Measurements from ENCODE around the gene KCNMA1. TPM values are rescaled to one million over a fixed set of nuclear protein-coding genes. Genes with fewer than 3 reads are reported as not detected.
"Not testable (repeated sequence)": the region's sequence is repeated elsewhere in the genome, so short reads cannot be mapped to it uniquely, and the experiment has no call there.

The KCNMA1 gene
- total and polyA plus RNA-seq, 2 donors (not counting 1 experiment from before 2014, with no cell fraction given), result 0.82 to 3.1 TPM

- CTCF ChIA-PET, result no interaction called here
- WGBS (ENCODE audit: insufficient coverage), result 91% methylated on average over 3 of the region's 3 CpGs
- Mint-ChIP-seq H3K27me3 (no peaks in the 10 kb centered on the region), H3K4me1 (no peaks in the 10 kb centered on the region), H3K9me3 (ENCODE audit: insufficient read depth) (no peaks in the 10 kb centered on the region), H3K27ac (no peak overlapping the region), H3K4me3 (no peak overlapping the region)
- no peak for DNase-seq
- H2AFZ ChIP-seq (ENCODE audit: insufficient read depth, low read depth, low read length, poor library complexity, severe bottlenecking), result no peak overlapping the region
- no peaks in the 10 kb centered on the region for H4K20me1 ChIP-seq (ENCODE audit: control insufficient read depth, insufficient read depth, low read length, poor library complexity, severe bottlenecking)
- no peak overlapping the region for H3K27ac ChIP-seq (ENCODE audit: low read length in 2 of 2)
- H3K4me2 ChIP-seq (replicated peaks; ENCODE audit: low read depth, low read length, poor library complexity, severe bottlenecking), result no peak overlapping the region
- H3K36me3 ChIP-seq (replicated peaks in 1 of 2; ENCODE audit: control extremely low read depth in 1 of 2, control insufficient read depth in 1 of 2, extremely low read depth in 1 of 2, insufficient read depth in 2 of 2, low read length in 1 of 2), result no peaks in the 10 kb centered on the region
- H3K27me3 ChIP-seq (replicated peaks in 1 of 4; ENCODE audit: control extremely low read depth in 1 of 4, control insufficient read depth in 3 of 4, insufficient read depth in 4 of 4, low read length in 3 of 4), result no peaks in the 10 kb centered on the region
- no peaks in the 10 kb centered on the region for H3K79me2 ChIP-seq (ENCODE audit: control insufficient read depth, insufficient read depth, low read length)
- ATAC-seq (ENCODE audit: low read depth), result no peak
- no peak overlapping the region for H3K4me3 ChIP-seq (ENCODE audit: control extremely low read depth in 1 of 5, extremely low read depth in 1 of 5, insufficient read depth in 1 of 5, low read depth in 2 of 5, low read length in 4 of 5)
- peaks cover 0 to 2% (median 0%) of the 10 kb centered on the region in 3 donors for H3K9me3 ChIP-seq (ENCODE audit: control extremely low read depth in 1 of 3, control insufficient read depth in 2 of 3, insufficient read depth in 1 of 3, low read length in 2 of 3)
- H3K9ac ChIP-seq (ENCODE audit: low read length), result no peak overlapping the region
- POLR2A ChIA-PET, result no interaction called here
- no peaks in the 10 kb centered on the region for H3K4me1 ChIP-seq (ENCODE audit: control insufficient read depth in 2 of 2, insufficient read depth in 2 of 2, low read length in 2 of 2)
- intact Hi-C loops (cut with micrococcal nuclease), result no loop called here
- TF ChIP-seq EZH2 (IDR thresholded peaks at IDR 0.05; ENCODE audit: borderline replicate concordance, insufficient read depth, low read depth, low read length, poor library complexity, severe bottlenecking) (no peak), CTCF (IDR thresholded peaks at IDR 0.05) (no peak)
Measured at GRCh38 chr10:77574438-77574837, 63.2 kb downstream of the KCNMA1 start.

- WGBS (ENCODE audit: insufficient coverage), result 100% methylated on average over 2 of the region's 4 CpGs
- H3K9ac ChIP-seq (ENCODE audit: low read length); POLR2A ChIA-PET; H3K9me3 ChIP-seq (ENCODE audit: control extremely low read depth in 1 of 3, control insufficient read depth in 2 of 3, insufficient read depth in 1 of 3, low read length in 2 of 3); DNase-seq; H3K27ac Mint-ChIP-seq; H3K4me3 ChIP-seq (ENCODE audit: control extremely low read depth in 1 of 5, extremely low read depth in 1 of 5, insufficient read depth in 1 of 5, low read depth in 2 of 5, low read length in 4 of 5); H3K36me3 ChIP-seq (replicated peaks in 1 of 2; ENCODE audit: control extremely low read depth in 1 of 2, control insufficient read depth in 1 of 2, extremely low read depth in 1 of 2, insufficient read depth in 2 of 2, low read length in 1 of 2); H3K79me2 ChIP-seq (ENCODE audit: control insufficient read depth, insufficient read depth, low read length); H3K27me3 Mint-ChIP-seq; H3K4me2 ChIP-seq (replicated peaks; ENCODE audit: low read depth, low read length, poor library complexity, severe bottlenecking); intact Hi-C loops (cut with micrococcal nuclease); CTCF ChIA-PET; ATAC-seq (ENCODE audit: low read depth); H3K4me1 Mint-ChIP-seq; H3K4me1 ChIP-seq (ENCODE audit: control insufficient read depth in 2 of 2, insufficient read depth in 2 of 2, low read length in 2 of 2); H3K27ac ChIP-seq (ENCODE audit: low read length in 2 of 2); H3K4me3 Mint-ChIP-seq; H3K27me3 ChIP-seq (replicated peaks in 1 of 4; ENCODE audit: control extremely low read depth in 1 of 4, control insufficient read depth in 3 of 4, insufficient read depth in 4 of 4, low read length in 3 of 4); H4K20me1 ChIP-seq (ENCODE audit: control insufficient read depth, insufficient read depth, low read length, poor library complexity, severe bottlenecking); H3K9me3 Mint-ChIP-seq (ENCODE audit: insufficient read depth); H2AFZ ChIP-seq (ENCODE audit: insufficient read depth, low read depth, low read length, poor library complexity, severe bottlenecking): not testable (repeated sequence)
Measured at GRCh38 chr10:77572520-77572919, 65.1 kb downstream of the KCNMA1 start.

All from B cell (primary cell).